GM12865 (cell line): ENCODE measurements around the gene IGFBPL1.
"Not testable (repeated sequence)": the region's sequence is repeated elsewhere in the genome, so short reads cannot be mapped to it uniquely, and the experiment has no call there.

ENCODE experiments used
- DNase-seq: peaks from one replicate; pipeline ENCODE4 v3.0.0; 2010; ENCODE audit warnings: low read depth
- H3K4me3 ChIP-seq: 2 replicates; pipeline ENCODE4 v1.5.1; 2011; ENCODE audit warnings: mild to moderate bottlenecking, low read depth, low read length, control low read depth
- CTCF ChIP-seq: IDR thresholded peaks from 2 replicates; pipeline ENCODE4 v1.5.1; 2011; ENCODE audit warnings: low read length, control low read depth, low read depth, inconsistent platforms; ENCODE audit not compliant: insufficient read depth; ENCODE audit errors: missing control alignments

The IGFBPL1 gene

GRCh38 chr9:38412751-38413150 is 11.5 kb downstream of the IGFBPL1 start:
- TF ChIP-seq CTCF: no peak
- no peak for DNase-seq
- H3K4me3 ChIP-seq: no peak overlapping the region

GRCh38 chr9:38408719-38409118 is 15.5 kb downstream of the IGFBPL1 start:
- DNase-seq: peak; percentile 51
- TF ChIP-seq CTCF: no peak
- no peak overlapping the region for H3K4me3 ChIP-seq

GRCh38 chr9:38406476-38407186 is 17.6 kb downstream of the IGFBPL1 start:
- TF ChIP-seq CTCF: no peak
- H3K4me3 ChIP-seq: no peak overlapping the region
- DNase-seq: no peak

GRCh38 chr9:38405785-38406184 is 18.5 kb downstream of the IGFBPL1 start:
- DNase-seq: no peak
- TF ChIP-seq CTCF: no peak
- no peak overlapping the region for H3K4me3 ChIP-seq

- no peak for TF ChIP-seq CTCF
- no peak for DNase-seq
- H3K4me3 ChIP-seq: no peak overlapping the region
Observed at GRCh38 chr9:38404314-38404713, 19.9 kb downstream of the IGFBPL1 start.

- TF ChIP-seq CTCF: no peak
- no peak for DNase-seq
- no peak overlapping the region for H3K4me3 ChIP-seq
Observed at GRCh38 chr9:38401994-38402393, 22.3 kb downstream of the IGFBPL1 start.

- not testable (repeated sequence) for DNase-seq, H3K4me3 ChIP-seq
Observed at GRCh38 chr9:38399191-38399590, 25.1 kb downstream of the IGFBPL1 start.

GRCh38 chr9:38396371-38396671 is 27.9 kb downstream of the IGFBPL1 start:
- no peak for DNase-seq
- TF ChIP-seq CTCF: no peak
- H3K4me3 ChIP-seq: no peak overlapping the region
